ENCODE data around the gene ARSG.

The ARSG gene

GRCh38 chr17:68378268-68379176 lies 87.2 kb downstream of the ARSG start:
- H3K27me3 Mint-ChIP-seq (ENCODE audit: low read depth): peaks cover 16% of the 10 kb centered on the region
- H3K36me3 Mint-ChIP-seq (ENCODE audit: low read depth): peaks cover 1% of the 10 kb centered on the region
- H3K9me3 Mint-ChIP-seq: no peaks in the 10 kb centered on the region
- H3K27ac Mint-ChIP-seq: no peak overlapping the region
- H3K4me1 Mint-ChIP-seq (ENCODE audit: low read depth): peaks cover 4% of the 10 kb centered on the region
- no peak overlapping the region for H3K4me3 Mint-ChIP-seq

DNA sequence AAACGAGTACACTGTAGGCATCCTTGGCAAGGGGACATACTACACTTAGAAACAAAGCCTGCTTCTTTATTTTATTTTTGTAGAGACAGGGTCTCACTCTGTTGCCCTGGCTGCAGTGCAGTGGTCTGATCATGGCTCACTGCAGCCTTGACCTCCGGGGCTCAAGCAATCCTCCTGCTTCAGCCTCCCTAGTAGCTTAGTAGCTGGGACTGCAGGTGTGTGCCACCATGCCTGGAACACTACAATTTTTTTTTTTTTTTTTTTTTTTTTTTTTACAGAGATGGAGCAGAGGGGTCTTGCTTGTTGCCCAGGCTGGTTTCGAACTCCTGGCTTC lies 87.8 kb downstream of the ARSG start:
- Mint-ChIP-seq H3K27ac (no peak overlapping the region), H3K4me1 (ENCODE audit: low read depth) (peaks cover 10% of the 10 kb centered on the region), H3K4me3 (no peak overlapping the region), H3K27me3 (ENCODE audit: low read depth) (peaks cover 15% of the 10 kb centered on the region), H3K36me3 (ENCODE audit: low read depth) (peaks cover 1% of the 10 kb centered on the region), H3K9me3 (no peaks in the 10 kb centered on the region)

GRCh38 chr17:68379692-68380677 lies 88.7 kb downstream of the ARSG start:
- Mint-ChIP-seq H3K36me3 (ENCODE audit: low read depth) (peaks cover 1% of the 10 kb centered on the region), H3K4me1 (ENCODE audit: low read depth) (peaks cover 16% of the 10 kb centered on the region), H3K4me3 (no peak overlapping the region), H3K9me3 (no peaks in the 10 kb centered on the region), H3K27ac (peak overlapping the region; percentile 46), H3K27me3 (ENCODE audit: low read depth) (peaks cover 12% of the 10 kb centered on the region)

- Mint-ChIP-seq H3K4me3 (no peak overlapping the region), H3K27me3 (ENCODE audit: low read depth) (peaks cover 8% of the 10 kb centered on the region)
Observed at GRCh38 chr17:68381076-68381900, 90.0 kb downstream of the ARSG start.

GRCh38 chr17:68382582-68383085 lies 91.3 kb downstream of the ARSG start:
- no peak overlapping the region for H3K4me3 Mint-ChIP-seq
- peaks cover 1% of the 10 kb centered on the region for H3K36me3 Mint-ChIP-seq (ENCODE audit: low read depth)
- H3K27ac Mint-ChIP-seq: no peak overlapping the region
- peaks cover 16% of the 10 kb centered on the region for H3K4me1 Mint-ChIP-seq (ENCODE audit: low read depth)
- H3K27me3 Mint-ChIP-seq (ENCODE audit: low read depth): peaks cover 8% of the 10 kb centered on the region
- H3K9me3 Mint-ChIP-seq: no peaks in the 10 kb centered on the region

More at GRCh38 chr17:68381076-68381900, 90.0 kb downstream of the ARSG start:
- H3K9me3 Mint-ChIP-seq: no peaks in the 10 kb centered on the region
- H3K27ac Mint-ChIP-seq: no peak overlapping the region
- peaks cover 1% of the 10 kb centered on the region for H3K36me3 Mint-ChIP-seq (ENCODE audit: low read depth)
- peaks cover 16% of the 10 kb centered on the region for H3K4me1 Mint-ChIP-seq (ENCODE audit: low read depth)

- Mint-ChIP-seq H3K27me3 (ENCODE audit: low read depth) (peaks cover 8% of the 10 kb centered on the region), H3K36me3 (ENCODE audit: low read depth) (peaks cover 1% of the 10 kb centered on the region), H3K27ac (no peak overlapping the region), H3K4me1 (ENCODE audit: low read depth) (peaks cover 16% of the 10 kb centered on the region), H3K9me3 (no peaks in the 10 kb centered on the region), H3K4me3 (no peak overlapping the region)
Observed at GRCh38 chr17:68383120-68383442, 91.8 kb downstream of the ARSG start.

GRCh38 chr17:68383443-68384321 lies 92.4 kb downstream of the ARSG start:
- Mint-ChIP-seq H3K4me3 (no peak overlapping the region), H3K36me3 (ENCODE audit: low read depth) (peaks cover 1% of the 10 kb centered on the region), H3K4me1 (ENCODE audit: low read depth) (peaks cover 16% of the 10 kb centered on the region), H3K27me3 (ENCODE audit: low read depth) (peaks cover 8% of the 10 kb centered on the region), H3K9me3 (no peaks in the 10 kb centered on the region), H3K27ac (no peak overlapping the region)

GRCh38 chr17:68384471-68384870 lies 93.2 kb downstream of the ARSG start:
- Mint-ChIP-seq H3K4me1 (ENCODE audit: low read depth) (peaks cover 16% of the 10 kb centered on the region), H3K4me3 (no peak overlapping the region), H3K27ac (no peak overlapping the region)

DNA sequence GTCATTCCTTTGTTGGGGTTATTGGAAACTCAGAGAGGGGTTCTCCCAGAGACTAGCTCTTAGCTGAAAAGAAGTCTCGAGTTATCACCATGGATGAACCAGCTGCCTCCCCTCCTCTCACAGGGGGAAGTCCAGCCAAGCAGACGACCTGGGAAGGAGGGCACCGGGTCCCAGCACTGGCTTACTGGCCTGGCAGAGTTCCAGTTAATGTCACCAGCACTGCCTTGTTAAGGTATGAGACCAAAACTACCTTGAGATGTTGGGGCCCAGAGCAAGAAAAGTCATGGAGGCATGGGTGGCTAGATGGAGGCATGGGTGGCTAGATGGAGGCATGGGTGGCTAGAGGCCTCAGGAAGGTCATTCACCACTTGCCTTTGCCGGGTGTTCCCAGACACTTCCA lies 93.6 kb downstream of the ARSG start:
- Mint-ChIP-seq H3K27me3 (ENCODE audit: low read depth) (peaks cover 8% of the 10 kb centered on the region), H3K4me1 (ENCODE audit: low read depth) (peaks cover 16% of the 10 kb centered on the region), H3K4me3 (no peak overlapping the region), H3K9me3 (no peaks in the 10 kb centered on the region), H3K36me3 (ENCODE audit: low read depth) (peaks cover 1% of the 10 kb centered on the region), H3K27ac (no peak overlapping the region)

More at GRCh38 chr17:68384471-68384870, 93.2 kb downstream of the ARSG start:
- Mint-ChIP-seq H3K27me3 (ENCODE audit: low read depth) (peaks cover 8% of the 10 kb centered on the region), H3K9me3 (no peaks in the 10 kb centered on the region), H3K36me3 (ENCODE audit: low read depth) (peaks cover 1% of the 10 kb centered on the region)

DNA sequence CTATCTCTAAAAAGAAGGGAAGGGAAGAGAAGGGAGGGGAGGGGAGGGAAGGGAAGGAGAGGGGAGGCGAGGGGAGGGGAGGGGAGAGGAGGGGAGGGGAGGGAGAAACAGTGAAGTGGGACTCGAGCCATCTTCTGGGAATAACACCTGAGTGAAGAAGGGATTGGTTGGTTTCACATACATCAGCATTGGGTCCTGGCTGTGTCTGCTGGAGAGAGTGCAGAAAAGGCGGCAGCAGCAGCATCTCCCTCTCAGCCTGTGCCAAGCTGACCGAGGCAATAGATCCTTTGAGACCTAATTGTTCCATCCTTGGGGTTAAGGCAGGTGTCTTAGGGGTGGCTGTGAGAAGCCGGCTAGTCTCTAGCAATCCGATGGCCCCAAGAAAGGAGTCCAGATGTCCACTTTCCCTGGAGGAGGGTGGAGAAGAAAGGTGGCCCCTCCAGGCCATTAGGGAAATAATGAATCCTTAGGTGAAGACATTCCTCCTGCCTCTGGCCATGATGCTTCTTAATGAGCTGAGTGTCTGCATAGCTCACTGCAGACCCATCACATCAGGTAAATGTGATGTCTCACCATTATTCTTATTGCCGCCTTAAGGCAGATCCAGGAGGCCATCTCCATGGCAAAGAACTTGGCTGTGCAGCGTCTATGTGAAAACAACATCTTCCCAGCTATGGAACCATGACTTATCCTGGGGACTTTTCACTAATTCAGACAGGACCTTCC lies 94.4 kb downstream of the ARSG start:
- no peak overlapping the region for H3K27ac Mint-ChIP-seq
- H3K4me1 Mint-ChIP-seq (ENCODE audit: low read depth): peaks cover 18% of the 10 kb centered on the region
- no peaks in the 10 kb centered on the region for H3K36me3 Mint-ChIP-seq (ENCODE audit: low read depth)
- H3K4me3 Mint-ChIP-seq: no peak overlapping the region
- no peaks in the 10 kb centered on the region for H3K9me3 Mint-ChIP-seq
- H3K27me3 Mint-ChIP-seq (ENCODE audit: low read depth): peaks cover 6% of the 10 kb centered on the region

DNA sequence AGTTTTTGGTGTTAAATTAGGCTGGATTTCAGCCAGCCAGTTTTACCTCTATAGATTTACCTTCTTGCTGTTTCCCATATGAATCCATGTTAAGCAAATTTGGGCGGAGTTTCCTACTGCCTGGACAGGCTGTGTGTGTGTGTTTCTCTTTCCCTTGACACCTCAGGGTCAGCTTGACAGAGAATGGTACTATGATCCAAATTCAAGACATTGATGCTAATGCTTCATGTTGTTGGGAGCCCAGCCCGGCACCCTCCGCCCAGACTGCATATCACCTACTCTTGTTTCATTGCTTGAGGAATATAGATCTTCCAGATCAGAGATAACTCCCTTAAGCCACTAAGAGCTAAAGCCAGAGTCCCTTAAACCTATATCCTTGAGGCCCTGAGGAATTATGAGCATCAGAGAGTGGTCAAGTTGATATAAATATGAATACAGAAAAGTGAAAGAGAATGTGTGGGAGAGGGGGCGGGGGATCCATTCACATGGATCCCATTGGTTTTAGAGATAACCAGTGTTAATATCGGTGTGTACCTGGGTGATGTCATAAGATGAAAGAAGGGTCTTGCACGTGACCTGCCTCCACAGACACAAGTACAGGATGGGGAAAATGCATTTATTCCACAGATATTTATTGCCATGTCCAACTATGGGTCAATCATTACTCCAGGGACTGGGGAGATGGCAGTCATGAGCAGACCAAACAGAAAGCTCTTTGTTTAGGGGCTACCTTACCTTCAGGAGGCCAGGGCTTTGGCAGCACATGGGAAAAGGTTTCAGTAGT lies 96.3 kb downstream of the ARSG start:
- Mint-ChIP-seq H3K4me1 (ENCODE audit: low read depth) (peaks cover 18% of the 10 kb centered on the region), H3K9me3 (no peaks in the 10 kb centered on the region), H3K27me3 (ENCODE audit: low read depth) (no peaks in the 10 kb centered on the region), H3K27ac (no peak overlapping the region), H3K36me3 (ENCODE audit: low read depth) (no peaks in the 10 kb centered on the region), H3K4me3 (no peak overlapping the region)

DNA sequence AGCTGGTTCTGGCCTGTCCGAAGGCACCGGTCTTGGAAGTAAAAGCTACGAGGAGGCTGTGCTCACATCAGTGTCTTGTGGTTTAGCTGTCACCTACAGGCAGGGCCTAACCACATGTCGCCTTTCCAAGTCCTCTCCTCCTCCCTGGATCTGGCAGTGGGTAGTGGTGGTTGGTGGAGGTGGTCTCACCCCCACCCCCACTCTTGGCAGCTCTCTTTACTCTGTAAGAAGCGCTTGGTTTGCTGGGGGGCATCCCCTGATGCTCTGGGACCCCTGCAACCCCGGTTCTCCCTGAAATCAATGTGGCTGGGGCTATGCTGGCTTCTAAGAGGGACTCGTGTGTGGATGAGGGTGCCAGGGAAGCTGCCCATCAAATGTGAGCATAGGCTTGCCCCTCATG lies 97.7 kb downstream of the ARSG start:
- Mint-ChIP-seq H3K36me3 (ENCODE audit: low read depth) (no peaks in the 10 kb centered on the region), H3K4me1 (ENCODE audit: low read depth) (peaks cover 9% of the 10 kb centered on the region), H3K4me3 (no peak overlapping the region), H3K9me3 (no peaks in the 10 kb centered on the region), H3K27me3 (ENCODE audit: low read depth) (no peaks in the 10 kb centered on the region), H3K27ac (no peak overlapping the region)
